ENCODE results near the gene OR10H4.

DNA sequence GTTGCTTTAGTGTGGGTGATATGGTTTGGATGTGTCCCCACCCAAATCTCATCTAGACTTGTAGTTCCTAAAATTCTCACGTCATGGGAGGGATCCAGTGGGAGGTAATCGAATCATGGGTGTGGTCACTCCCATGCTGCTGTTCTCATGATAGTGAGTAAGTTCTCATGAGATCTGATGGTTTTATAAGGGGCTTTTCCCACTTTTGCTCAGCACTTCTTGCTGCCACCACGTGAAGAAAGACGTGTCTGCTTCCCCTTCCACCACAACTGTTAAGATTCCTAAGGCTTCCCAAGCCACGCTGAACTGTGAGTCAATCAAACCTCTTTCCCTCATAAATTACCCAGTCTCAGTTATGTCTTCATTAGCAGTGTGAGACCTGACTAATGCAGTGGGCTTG is 26.0 kb downstream of the OR10H4 start:
- TF ChIP-seq, protein P1, sequence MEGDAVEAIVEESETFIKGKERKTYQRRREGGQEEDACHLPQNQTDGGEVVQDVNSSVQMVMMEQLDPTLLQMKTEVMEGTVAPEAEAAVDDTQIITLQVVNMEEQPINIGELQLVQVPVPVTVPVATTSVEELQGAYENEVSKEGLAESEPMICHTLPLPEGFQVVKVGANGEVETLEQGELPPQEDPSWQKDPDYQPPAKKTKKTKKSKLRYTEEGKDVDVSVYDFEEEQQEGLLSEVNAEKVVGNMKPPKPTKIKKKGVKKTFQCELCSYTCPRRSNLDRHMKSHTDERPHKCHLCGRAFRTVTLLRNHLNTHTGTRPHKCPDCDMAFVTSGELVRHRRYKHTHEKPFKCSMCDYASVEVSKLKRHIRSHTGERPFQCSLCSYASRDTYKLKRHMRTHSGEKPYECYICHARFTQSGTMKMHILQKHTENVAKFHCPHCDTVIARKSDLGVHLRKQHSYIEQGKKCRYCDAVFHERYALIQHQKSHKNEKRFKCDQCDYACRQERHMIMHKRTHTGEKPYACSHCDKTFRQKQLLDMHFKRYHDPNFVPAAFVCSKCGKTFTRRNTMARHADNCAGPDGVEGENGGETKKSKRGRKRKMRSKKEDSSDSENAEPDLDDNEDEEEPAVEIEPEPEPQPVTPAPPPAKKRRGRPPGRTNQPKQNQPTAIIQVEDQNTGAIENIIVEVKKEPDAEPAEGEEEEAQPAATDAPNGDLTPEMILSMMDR (IDR thresholded peaks at IDR 0.05), result no peak
- no peak for TF ChIP-seq POLR2AphosphoS5 (IDR thresholded peaks at IDR 0.05)
- TF ChIP-seq POLR2A (IDR thresholded peaks at IDR 0.05), result no peak
